HG03342 (cell line): ENCODE results near the gene LMF2.
A peak's percentile ranks its signal among the peaks of the same experiment; 100 is the strongest.

Source experiments
- ATAC-seq: cut with Tn5 transposase; IDR thresholded peaks from one replicate; pipeline ENCODE4 v1.9.1; 2021; ENCODE audit warnings: mild to moderate bottlenecking, moderate library complexity; ENCODE audit not compliant: unreplicated experiment

Gene LMF2

GRCh38 chr22:50483977-50484853 lies 23.3 kb downstream of the LMF2 start:
- no peak for ATAC-seq

DNA sequence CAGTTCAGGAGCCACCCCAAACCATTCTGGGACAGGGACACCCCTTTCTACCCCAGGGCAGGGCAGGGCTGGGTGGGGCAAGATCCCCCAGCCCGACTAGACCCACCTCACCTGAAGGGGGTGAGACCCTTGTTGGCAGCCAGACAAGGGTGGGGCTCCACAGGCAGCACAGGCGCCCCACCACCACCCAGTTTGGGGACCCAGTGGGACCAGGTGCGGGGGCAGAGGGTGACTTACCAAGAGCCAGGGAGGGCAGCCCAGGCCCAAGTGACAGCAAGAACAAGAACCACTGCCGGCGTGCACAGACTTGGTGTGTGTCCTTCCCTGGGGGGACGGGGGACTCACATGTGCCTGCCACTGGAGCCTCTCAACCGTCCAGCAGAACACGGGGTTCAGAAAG lies 23.9 kb downstream of the LMF2 start:
- ATAC-seq = no peak

- ATAC-seq = no peak
These were observed 24.4 kb downstream of the LMF2 start for GRCh38 chr22:50483106-50483505.

DNA sequence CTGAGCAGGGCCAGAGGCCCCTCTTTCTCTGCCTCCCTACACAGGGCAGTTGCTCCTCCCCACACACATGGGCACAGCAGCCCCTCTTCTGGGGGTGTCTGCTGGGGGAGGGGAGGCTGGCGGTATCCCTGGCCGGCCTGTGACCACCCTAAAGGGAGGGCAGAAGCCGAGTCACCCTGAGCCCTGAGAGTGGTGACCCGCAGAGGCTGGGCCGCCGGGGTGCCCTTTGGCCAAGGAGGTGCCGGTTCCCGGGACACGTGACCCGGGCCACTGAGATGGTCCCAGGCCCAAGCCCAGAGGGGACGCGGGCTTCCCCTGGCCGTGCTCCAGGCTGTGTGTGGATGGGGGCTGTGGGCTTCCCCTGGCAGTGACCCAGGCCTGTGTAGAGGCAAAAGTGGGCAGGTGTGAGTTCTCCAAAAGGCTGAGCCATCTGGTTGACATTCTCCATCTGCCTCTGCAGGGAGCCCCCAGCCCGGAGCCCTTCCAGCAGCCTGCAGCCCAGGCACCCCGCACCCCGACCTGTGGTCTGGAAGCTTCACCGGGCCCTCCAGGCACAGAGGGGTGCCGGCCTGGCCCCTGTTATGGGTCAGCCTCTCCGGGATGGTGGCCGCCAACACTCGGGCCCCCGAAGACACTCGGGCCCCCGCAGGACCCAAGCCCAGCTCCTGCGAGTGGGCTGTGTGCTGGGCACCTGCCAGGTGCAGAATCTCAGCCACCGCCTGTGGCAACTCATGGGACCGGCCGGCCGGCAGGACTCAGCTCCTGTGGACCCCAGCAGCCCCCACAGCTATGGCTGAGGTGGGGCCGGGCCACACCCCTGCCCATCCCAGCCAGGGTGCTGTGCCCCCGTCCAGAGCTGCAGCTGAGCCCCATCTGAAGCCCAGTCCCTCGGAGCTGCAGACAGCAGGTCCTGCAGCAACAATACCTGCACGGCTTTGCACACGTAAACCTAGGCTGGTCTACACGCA lies 25.1 kb downstream of the LMF2 start:
- ATAC-seq = no peak

- no peak for ATAC-seq
These were observed 25.9 kb downstream of the LMF2 start, which contains the start of gene ADM2 for GRCh38 chr22:50481440-50482106. TSS of gene ADM2 (plus strand) at chr22:50481543. CDS start at chr22:50481848, 305 bp downstream.

- no peak for ATAC-seq
These were observed 26.5 kb downstream of the LMF2 start for GRCh38 chr22:50481045-50481439.

DNA sequence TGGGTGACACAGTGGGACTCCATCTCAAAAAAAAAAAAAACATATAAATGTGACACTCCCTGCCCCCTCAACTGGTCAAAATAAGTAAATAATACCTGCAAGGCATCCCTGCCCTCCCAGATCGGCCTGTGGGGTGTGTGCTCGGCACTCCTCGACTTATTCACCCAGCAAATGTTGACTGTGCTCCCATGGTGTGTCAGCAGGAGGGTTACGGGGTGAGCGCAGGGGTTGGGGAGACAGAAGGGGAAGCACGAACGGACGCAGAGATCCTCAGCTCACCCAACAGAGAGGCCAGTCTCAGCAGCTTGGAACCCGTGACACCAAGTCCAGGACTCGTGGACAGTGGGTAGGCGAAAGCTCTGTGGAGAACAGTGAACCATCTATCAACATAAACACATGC lies 27.8 kb downstream of the LMF2 start:
- no peak for ATAC-seq

- ATAC-seq = no peak
These were observed 29.6 kb downstream of the LMF2 start for GRCh38 chr22:50477923-50478322.

GRCh38 chr22:50476868-50477267 lies 30.6 kb downstream of the LMF2 start:
- ATAC-seq = no peak

DNA sequence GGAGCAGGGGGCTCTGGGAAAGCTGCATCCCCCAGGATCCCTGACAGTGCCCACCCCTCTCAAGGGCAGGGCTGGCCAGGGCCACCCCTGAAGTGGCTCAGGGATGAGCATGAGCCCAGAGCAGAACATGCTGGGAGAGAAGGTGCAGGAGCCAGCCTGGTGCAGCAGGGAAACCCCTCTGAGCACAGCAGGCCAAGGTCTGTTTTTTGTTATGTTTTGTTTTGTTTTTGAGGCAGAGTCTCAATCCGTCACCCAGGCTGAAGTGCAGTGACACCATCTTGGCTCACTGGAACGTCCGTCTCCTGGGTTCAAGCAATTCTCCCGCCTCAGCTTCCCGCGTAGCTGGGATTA lies 31.9 kb downstream of the LMF2 start:
- ATAC-seq = no peak

GRCh38 chr22:50474710-50475651 lies 32.5 kb downstream of the LMF2 start, which contains the start of gene SBF1:
TSS of gene SBF1 (minus strand) at chr22:50475035. CDS start at chr22:50474840, 195 bp downstream.
- ATAC-seq = peak; percentile 62

GRCh38 chr22:50473855-50474671 lies 33.4 kb downstream of the LMF2 start:
- ATAC-seq = no peak

GRCh38 chr22:50473088-50473487 lies 34.4 kb downstream of the LMF2 start:
- no peak for ATAC-seq

DNA sequence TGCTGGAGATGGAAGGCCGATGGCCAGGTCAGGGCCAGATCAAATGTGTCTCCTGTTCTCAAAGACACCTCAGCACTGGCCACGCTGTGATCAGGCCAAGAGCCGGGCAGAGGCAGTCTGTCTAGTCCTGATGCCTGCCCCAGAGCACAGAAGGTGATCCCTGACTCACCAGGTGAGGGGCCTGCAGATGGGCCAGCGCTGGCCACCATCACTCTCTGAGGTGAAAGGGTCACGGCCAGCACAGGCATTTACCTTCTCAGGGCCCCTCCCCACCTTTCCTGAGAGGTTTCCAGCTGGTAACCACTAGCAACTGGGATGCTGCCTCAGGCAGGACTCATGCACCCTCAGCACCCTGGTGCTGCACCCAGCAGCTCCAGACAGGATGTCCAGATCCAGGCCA lies 35.5 kb downstream of the LMF2 start:
- no peak for ATAC-seq

DNA sequence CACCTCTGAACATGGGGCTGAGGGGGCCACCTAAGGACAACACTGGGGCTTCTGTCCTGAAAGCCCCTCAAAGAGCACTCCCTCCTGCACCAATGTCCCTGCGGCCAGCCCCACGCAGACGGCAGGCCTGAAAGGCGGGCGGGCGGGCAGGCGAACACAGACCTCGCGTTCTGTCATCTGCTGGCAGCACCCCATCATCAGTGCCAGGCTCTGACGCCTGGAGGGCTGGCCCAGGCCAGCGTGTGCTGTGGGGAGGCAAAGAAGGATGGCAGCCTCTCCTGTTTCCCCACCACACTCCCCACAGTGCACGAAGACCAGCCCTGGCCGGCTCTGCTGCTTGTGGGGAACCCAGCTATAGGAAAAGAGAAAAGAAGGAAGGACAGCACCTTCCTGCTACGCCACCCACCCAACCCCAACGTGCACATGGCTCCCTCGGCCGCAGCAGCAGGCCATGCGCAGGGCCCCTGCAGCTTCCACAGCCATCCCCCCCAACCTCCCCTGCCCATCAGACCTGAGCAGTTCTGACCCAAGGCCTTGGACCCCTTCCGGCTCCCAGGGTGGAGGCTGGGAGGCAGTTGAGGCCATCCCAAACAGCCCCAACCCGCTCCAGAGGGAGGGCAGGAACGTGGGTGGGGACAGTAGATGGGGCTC lies 36.2 kb downstream of the LMF2 start:
- no peak for ATAC-seq

DNA sequence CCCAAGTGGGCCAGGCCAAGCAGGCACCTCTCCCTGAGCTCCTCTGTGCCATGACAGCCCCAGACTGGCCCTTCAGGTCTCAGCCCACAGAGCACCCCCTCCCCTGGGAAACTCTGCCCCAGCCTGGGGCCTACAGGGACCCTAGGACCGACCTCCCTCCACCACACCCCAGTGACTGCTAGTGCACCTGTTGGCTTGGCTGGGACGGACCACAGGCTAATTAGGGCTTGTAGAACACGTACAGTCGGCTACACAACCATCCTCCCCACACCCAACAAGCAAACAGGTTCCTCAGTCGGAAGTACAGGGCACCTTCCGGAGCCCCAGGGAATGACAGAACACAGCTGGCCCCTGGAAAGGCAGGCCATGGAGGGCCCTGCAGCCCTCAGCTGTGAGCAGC lies 37.0 kb downstream of the LMF2 start:
- ATAC-seq = no peak

DNA sequence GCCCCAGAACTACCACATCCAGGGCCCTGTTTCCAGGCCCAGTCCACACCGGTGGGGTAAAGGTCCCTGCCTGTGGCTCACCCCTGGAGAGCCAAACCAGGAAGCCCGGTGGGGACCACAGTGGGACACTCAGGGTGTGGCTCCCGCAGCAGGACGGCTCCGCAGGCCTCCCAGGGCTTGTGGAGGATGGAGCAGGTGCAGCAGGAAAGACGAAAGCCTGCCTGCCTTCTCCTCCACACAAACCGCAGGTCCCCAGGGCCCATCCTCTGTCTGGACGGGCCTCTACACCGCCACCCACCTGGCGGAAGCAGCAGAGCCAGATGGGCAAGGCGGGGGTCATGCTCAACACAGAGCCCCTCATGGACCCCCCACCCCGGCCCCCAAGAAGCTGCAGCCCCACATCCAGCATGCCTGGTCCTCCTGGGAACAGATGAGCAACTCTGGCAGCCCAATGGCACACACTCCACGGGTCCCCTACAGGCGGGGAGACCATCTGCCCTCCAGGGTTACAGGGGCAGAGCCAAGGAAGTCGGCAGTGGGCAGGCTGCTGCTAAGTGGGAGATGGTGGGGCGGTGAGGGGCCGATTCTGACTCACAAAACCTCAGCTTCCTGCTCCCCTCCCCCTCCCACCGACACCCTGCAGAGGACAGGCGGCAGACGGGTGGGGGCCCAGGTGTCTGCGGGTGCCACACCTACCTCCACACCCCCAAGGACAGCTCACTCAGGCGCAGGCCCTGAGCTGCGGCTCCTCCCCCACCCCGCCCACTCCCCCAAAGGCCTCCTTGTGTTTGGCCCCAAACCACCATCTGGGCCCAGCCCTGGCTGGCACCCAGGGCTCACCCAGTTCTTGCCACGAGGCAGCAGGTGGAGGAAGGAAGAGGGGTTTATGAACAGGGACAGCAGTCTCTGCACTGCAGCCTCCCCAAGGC lies 37.9 kb downstream of the LMF2 start:
- ATAC-seq = peak; percentile 56

GRCh38 chr22:50468626-50469025 lies 38.9 kb downstream of the LMF2 start:
- ATAC-seq = no peak
